Smooth muscle cell (in vitro differentiated cells): ENCODE data around the gene UROC1. TPM values are rescaled to one million over a fixed set of nuclear protein-coding genes. Genes with fewer than 3 reads are reported as not detected.

Experiments
- DNase-seq: peaks from one replicate; lab custom pipeline; 2025; ENCODE audit not compliant: unreplicated experiment; lab: John Stamatoyannopoulos, UW
- H2AFZ ChIP-seq: fragments of 200-600 bp; sonication (generic); 2 replicates; pipeline ENCODE4 v1.6.0; 2016; ENCODE audit warnings: antibody characterized with exemption, low read depth, mild to moderate bottlenecking
- H3F3A ChIP-seq: fragments of 200-600 bp; sonication (generic); 2 replicates; pipeline ENCODE4 v1.6.0; 2017; ENCODE audit warnings: antibody characterized with exemption, low read depth
- H3K27ac ChIP-seq: fragments of 200-600 bp; sonication (generic); 2 replicates; pipeline ENCODE4 v1.5.1; 2016; ENCODE audit warnings: low read depth, mild to moderate bottlenecking
- H3K27me3 ChIP-seq: fragments of 200-600 bp; sonication (generic); 2 replicates; pipeline ENCODE4 v1.6.1; 2016; ENCODE audit warnings: low read depth, mild to moderate bottlenecking
- H3K36me3 ChIP-seq: fragments of 200-600 bp; sonication (generic); 2 replicates; pipeline ENCODE4 v1.5.1; 2016; ENCODE audit warnings: low read depth
- H3K4me1 ChIP-seq: fragments of 200-600 bp; sonication (generic); 2 replicates; pipeline ENCODE4 v1.5.1; 2016; ENCODE audit warnings: low read depth
- H3K4me2 ChIP-seq: fragments of 200-600 bp; sonication (generic); 2 replicates; pipeline ENCODE4 v1.6.0; 2016; ENCODE audit warnings: mild to moderate bottlenecking
- H3K4me3 ChIP-seq: fragments of 200-600 bp; sonication (generic); 2 replicates; pipeline ENCODE4 v1.5.1; 2016; ENCODE audit warnings: mild to moderate bottlenecking
- H3K79me2 ChIP-seq: fragments of 200-600 bp; sonication (generic); 2 replicates; pipeline ENCODE4 v1.6.0; 2016; ENCODE audit warnings: low read depth, mild to moderate bottlenecking
- H3K9ac ChIP-seq: fragments of 200-600 bp; sonication (generic); 2 replicates; pipeline ENCODE4 v1.6.0; 2016; ENCODE audit warnings: low read depth
- H3K9me3 ChIP-seq: fragments of 200-600 bp; sonication (generic); replicated peaks from 2 replicates; pipeline ENCODE4 v1.5.1; 2016; ENCODE audit warnings: low read depth
- H4K20me1 ChIP-seq: fragments of 200-600 bp; sonication (generic); 2 replicates; pipeline ENCODE4 v1.6.0; 2016; ENCODE audit warnings: low read depth
- WGBS: methylation state at CpG from one replicate; pipeline ENCODE4 v1.1.7; 2016; ENCODE audit warnings: low lambda C conversion rate; 5-methylcytosine and 5-hydroxymethylcytosine counted together
- polyA plus RNA-seq: library from polyadenylated mRNA; unstranded; fragments of >200 nt; fragmentation: Nextera tagmentation; extraction: Ambion mirVana; gene quantifications from 2 replicates; pipeline ENCODE4 v1.2.1, GENCODE V29; 2016
- total RNA-seq: library from RNA; depleted of rRNA; stranded (reverse); fragments of >200 nt; gene quantifications from 2 replicates; pipeline ENCODE4 v1.2.3, GENCODE V29; 2014
- TF ChIP-seq, protein P1 (sequence below): fragments of 200-600 bp; sonication (generic); IDR thresholded peaks from 2 replicates; pipeline ENCODE4 v1.5.1; 2017; ENCODE audit warnings: borderline replicate concordance, mild to moderate bottlenecking, antibody characterized with exemption; ENCODE audit not compliant: insufficient read depth, poor library complexity, severe bottlenecking

UROC1 gene
- total and polyA plus RNA-seq, 2 experiments from 2014 or later: not detected

DNA sequence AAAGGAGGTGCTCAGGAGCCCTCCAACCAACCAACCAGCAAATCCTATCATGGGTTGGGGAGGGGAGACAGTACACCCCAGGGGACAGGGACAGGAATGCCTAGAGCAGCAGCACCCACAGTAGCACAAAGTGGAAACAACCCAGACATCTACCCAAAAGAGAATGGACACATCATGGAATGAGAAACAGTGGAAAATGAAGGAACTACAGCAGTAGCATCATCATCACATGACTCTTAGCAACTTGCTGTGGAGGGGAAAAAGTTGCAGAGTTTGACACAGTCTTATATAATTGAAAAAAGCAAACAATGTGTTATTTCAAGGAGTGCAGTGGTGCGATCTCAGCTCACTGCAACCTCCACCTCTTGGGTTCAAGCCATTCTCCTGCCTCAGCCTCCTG, 30.1 kb upstream of the UROC1 start:
- no peak overlapping the region for H3K4me2 ChIP-seq
- H3K9me3 ChIP-seq: no peaks in the 10 kb centered on the region
- no peak for DNase-seq
- no peaks in the 10 kb centered on the region for H3K79me2 ChIP-seq
- TF ChIP-seq, protein P1, sequence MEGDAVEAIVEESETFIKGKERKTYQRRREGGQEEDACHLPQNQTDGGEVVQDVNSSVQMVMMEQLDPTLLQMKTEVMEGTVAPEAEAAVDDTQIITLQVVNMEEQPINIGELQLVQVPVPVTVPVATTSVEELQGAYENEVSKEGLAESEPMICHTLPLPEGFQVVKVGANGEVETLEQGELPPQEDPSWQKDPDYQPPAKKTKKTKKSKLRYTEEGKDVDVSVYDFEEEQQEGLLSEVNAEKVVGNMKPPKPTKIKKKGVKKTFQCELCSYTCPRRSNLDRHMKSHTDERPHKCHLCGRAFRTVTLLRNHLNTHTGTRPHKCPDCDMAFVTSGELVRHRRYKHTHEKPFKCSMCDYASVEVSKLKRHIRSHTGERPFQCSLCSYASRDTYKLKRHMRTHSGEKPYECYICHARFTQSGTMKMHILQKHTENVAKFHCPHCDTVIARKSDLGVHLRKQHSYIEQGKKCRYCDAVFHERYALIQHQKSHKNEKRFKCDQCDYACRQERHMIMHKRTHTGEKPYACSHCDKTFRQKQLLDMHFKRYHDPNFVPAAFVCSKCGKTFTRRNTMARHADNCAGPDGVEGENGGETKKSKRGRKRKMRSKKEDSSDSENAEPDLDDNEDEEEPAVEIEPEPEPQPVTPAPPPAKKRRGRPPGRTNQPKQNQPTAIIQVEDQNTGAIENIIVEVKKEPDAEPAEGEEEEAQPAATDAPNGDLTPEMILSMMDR: no peak
- no peaks in the 10 kb centered on the region for H3F3A ChIP-seq
- no peak overlapping the region for H3K27ac ChIP-seq
- no peaks in the 10 kb centered on the region for H3K4me1 ChIP-seq
- H3K36me3 ChIP-seq: no peaks in the 10 kb centered on the region
- no peaks in the 10 kb centered on the region for H4K20me1 ChIP-seq
- H3K27me3 ChIP-seq: no peaks in the 10 kb centered on the region
- H3K4me3 ChIP-seq: no peak overlapping the region
- no peak overlapping the region for H2AFZ ChIP-seq
- no peak overlapping the region for H3K9ac ChIP-seq
- 100% methylated on average over 1 of the region's 1 CpG for WGBS

DNA sequence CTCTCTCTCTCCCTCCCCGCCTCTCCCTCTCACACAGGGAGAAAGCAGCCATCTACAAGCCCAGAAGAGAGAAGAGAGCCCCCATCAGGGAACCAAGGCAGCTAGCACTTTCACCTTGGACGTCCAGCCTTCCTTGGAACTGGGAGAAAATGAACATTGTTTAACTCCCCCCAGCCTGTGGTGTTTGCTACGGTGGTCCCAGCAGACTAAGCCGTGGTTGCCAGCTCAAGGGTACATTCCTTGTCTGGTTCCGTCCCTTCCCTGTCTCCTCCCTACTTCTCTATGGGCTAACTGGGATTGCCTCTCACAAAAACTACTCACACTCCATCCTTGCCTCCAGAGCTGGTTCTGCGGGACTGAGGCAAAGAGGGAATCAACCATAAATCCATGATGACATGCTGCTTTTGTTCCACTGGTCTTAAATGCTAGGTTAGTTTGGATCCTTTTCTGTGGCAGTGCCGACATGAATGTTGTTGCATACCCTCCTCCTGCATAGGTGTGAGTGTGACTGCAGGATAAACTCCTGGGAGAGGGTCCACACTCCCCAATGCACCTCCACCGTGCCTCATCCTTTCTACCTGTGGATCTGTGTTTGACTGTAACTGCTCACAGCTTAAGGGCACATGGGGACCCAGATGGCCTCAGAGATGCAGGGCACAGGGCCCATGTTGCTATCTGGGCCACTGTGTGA, 29.1 kb upstream of the UROC1 start:
- TF ChIP-seq, protein P1: no peak

DNA sequence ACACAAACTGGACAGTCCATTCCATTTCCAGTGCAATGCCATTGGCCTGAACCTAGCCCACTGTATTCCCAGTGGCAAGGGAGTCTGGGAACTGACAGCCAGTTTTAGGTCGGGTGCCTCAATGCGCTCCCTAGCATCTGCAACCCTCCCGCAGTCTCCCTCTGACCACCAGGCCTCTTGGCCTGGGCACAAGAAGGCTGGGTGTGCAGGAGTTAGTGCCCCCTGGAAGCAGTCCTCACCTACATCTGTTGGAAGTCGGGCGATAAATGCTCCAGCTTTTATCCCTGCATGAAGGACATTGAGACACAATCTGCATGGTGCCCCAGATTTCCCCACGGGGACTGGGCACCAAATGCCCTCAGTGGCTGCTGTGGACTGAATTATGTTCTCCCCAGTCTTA, 28.4 kb upstream of the UROC1 start:
- no peak for DNase-seq
- Histone ChIP-seq H3K4me3 (no peak overlapping the region), H3K4me2 (no peak overlapping the region), H2AFZ (no peak overlapping the region), H3K36me3 (no peaks in the 10 kb centered on the region), H3K9me3 (no peaks in the 10 kb centered on the region), H3K9ac (no peak overlapping the region), H4K20me1 (no peaks in the 10 kb centered on the region), H3K4me1 (no peaks in the 10 kb centered on the region), H3K27ac (no peak overlapping the region), H3K79me2 (no peaks in the 10 kb centered on the region), H3F3A (no peaks in the 10 kb centered on the region), H3K27me3 (no peaks in the 10 kb centered on the region)
- TF ChIP-seq, protein P1: no peak
- WGBS: 97% methylated on average over 6 of the region's 6 CpGs

More for the DNA sequence above, 29.1 kb upstream of the UROC1 start:
- H3K4me2 ChIP-seq: no peak overlapping the region
- H3K36me3 ChIP-seq: no peaks in the 10 kb centered on the region
- no peaks in the 10 kb centered on the region for H3K27me3 ChIP-seq
- H3K9ac ChIP-seq: no peak overlapping the region
- no peak for DNase-seq
- no peak overlapping the region for H3K4me3 ChIP-seq
- H3K9me3 ChIP-seq: no peaks in the 10 kb centered on the region
- H2AFZ ChIP-seq: no peak overlapping the region
- H3F3A ChIP-seq: no peaks in the 10 kb centered on the region
- no peak overlapping the region for H3K27ac ChIP-seq
- 77% methylated on average over 8 of the region's 8 CpGs for WGBS
- no peaks in the 10 kb centered on the region for H4K20me1 ChIP-seq
- H3K79me2 ChIP-seq: no peaks in the 10 kb centered on the region
- no peaks in the 10 kb centered on the region for H3K4me1 ChIP-seq

DNA sequence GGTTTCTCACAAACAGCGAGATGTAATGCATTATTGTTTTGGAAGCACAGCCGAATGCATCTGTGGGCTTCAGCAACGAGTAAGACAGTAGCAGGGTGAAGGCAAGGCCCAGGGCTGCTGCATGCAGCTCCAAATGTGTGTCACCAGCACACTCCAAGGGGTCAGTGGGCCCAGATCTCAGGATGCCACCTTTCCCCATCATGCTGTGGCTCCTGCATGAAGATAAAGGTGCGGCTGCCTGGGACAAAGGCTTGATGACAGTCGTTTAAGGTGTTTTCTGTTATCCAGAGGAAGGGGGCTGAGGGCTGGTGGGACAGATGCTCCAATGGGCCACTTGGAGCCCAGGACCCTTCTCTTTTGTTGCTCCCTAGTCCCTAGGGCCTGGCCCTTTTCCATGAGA, 28.0 kb upstream of the UROC1 start:
- no peaks in the 10 kb centered on the region for H3K36me3 ChIP-seq
- H3K4me2 ChIP-seq: no peak overlapping the region
- no peak overlapping the region for H3K27ac ChIP-seq
- no peaks in the 10 kb centered on the region for H4K20me1 ChIP-seq
- H3K9me3 ChIP-seq: no peaks in the 10 kb centered on the region
- no peaks in the 10 kb centered on the region for H3K4me1 ChIP-seq
- H3K79me2 ChIP-seq: no peaks in the 10 kb centered on the region
- TF ChIP-seq, protein P1: no peak
- WGBS: 86% methylated on average over 5 of the region's 5 CpGs
- no peak overlapping the region for H2AFZ ChIP-seq
- H3K27me3 ChIP-seq: no peaks in the 10 kb centered on the region
- DNase-seq: no peak
- H3F3A ChIP-seq: no peaks in the 10 kb centered on the region
- H3K4me3 ChIP-seq: no peak overlapping the region
- H3K9ac ChIP-seq: no peak overlapping the region
